ENCODE results near the gene MATK.

DNA sequence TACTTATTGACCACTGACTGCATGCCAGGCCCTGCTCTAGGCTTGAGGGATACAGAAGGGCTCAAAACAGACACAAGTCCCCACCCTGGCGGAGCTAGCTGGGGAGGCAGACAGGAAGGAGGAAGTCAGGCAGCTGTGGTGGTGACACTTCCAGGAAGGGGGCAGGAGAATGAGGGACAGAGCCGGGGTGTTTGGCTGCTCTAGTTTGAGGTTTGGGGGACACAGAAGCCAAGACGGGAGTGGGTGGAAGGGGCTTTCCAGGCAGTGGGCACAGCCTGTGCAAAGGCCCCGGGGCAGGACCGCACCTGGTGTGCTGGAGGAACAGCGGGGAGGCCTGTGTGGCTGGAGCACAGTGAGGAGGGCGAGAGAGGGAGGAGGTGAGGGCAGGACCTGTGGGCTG, 19.7 kb downstream of the MATK start:
- TF ChIP-seq POLR2AphosphoS5 (IDR thresholded peaks at IDR 0.05; ENCODE audit: low read length) (no peak), EZH2 (IDR thresholded peaks at IDR 0.05; ENCODE audit: borderline replicate concordance, control insufficient read depth, low read depth, low read length) (no peak), TAF1 (IDR thresholded peaks at IDR 0.05; ENCODE audit: borderline replicate concordance, low read depth, low read length) (no peak), PAX8 (IDR thresholded peaks at IDR 0.05) (no peak), EP300 (IDR thresholded peaks at IDR 0.05; ENCODE audit: borderline replicate concordance in 1 of 2, control insufficient read depth in 1 of 2, low read depth in 2 of 2, low read length in 2 of 2) (no peak), FOS (IDR thresholded peaks at IDR 0.05; ENCODE audit: borderline replicate concordance, extremely low read depth, insufficient read length) (no peak)
- TF ChIP-seq, protein P1, sequence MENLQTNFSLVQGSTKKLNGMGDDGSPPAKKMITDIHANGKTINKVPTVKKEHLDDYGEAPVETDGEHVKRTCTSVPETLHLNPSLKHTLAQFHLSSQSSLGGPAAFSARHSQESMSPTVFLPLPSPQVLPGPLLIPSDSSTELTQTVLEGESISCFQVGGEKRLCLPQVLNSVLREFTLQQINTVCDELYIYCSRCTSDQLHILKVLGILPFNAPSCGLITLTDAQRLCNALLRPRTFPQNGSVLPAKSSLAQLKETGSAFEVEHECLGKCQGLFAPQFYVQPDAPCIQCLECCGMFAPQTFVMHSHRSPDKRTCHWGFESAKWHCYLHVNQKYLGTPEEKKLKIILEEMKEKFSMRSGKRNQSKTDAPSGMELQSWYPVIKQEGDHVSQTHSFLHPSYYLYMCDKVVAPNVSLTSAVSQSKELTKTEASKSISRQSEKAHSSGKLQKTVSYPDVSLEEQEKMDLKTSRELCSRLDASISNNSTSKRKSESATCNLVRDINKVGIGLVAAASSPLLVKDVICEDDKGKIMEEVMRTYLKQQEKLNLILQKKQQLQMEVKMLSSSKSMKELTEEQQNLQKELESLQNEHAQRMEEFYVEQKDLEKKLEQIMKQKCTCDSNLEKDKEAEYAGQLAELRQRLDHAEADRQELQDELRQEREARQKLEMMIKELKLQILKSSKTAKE (IDR thresholded peaks at IDR 0.05; ENCODE audit: low read depth, poor library complexity, severe bottlenecking), result no peak
- TF ChIP-seq, protein P2, sequence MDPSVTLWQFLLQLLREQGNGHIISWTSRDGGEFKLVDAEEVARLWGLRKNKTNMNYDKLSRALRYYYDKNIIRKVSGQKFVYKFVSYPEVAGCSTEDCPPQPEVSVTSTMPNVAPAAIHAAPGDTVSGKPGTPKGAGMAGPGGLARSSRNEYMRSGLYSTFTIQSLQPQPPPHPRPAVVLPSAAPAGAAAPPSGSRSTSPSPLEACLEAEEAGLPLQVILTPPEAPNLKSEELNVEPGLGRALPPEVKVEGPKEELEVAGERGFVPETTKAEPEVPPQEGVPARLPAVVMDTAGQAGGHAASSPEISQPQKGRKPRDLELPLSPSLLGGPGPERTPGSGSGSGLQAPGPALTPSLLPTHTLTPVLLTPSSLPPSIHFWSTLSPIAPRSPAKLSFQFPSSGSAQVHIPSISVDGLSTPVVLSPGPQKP (IDR thresholded peaks at IDR 0.05; ENCODE audit: low read depth, low read length), result no peak
- TF ChIP-seq, protein P3, sequence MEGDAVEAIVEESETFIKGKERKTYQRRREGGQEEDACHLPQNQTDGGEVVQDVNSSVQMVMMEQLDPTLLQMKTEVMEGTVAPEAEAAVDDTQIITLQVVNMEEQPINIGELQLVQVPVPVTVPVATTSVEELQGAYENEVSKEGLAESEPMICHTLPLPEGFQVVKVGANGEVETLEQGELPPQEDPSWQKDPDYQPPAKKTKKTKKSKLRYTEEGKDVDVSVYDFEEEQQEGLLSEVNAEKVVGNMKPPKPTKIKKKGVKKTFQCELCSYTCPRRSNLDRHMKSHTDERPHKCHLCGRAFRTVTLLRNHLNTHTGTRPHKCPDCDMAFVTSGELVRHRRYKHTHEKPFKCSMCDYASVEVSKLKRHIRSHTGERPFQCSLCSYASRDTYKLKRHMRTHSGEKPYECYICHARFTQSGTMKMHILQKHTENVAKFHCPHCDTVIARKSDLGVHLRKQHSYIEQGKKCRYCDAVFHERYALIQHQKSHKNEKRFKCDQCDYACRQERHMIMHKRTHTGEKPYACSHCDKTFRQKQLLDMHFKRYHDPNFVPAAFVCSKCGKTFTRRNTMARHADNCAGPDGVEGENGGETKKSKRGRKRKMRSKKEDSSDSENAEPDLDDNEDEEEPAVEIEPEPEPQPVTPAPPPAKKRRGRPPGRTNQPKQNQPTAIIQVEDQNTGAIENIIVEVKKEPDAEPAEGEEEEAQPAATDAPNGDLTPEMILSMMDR (IDR thresholded peaks at IDR 0.05 in 2 of 3, conservative IDR thresholded peaks at IDR 0.05 in 1 of 3; ENCODE audit: control insufficient read depth in 2 of 3, extremely low read depth in 1 of 3, insufficient read depth in 1 of 3, low read depth in 3 of 3, low read length in 3 of 3), result no peak

Data from GM12878 (cell line).